ENCODE data around the gene MAST4. TPM values are rescaled to one million over a fixed set of nuclear protein-coding genes. Genes with fewer than 3 reads are reported as not detected.

MAST4 gene
- total RNA-seq, 2 donors from 2014 or later, result 9.5 to 20.8 TPM

GRCh38 chr5:66793049-66793448 is 196.9 kb downstream of the MAST4 start:
- H3K27ac ChIP-seq, result no peak overlapping the region
- H3K27me3 ChIP-seq, result no peaks in the 10 kb centered on the region
- intact Hi-C loops (cut with DNase I), result no loop called here
- H3K4me1 ChIP-seq, result no peaks in the 10 kb centered on the region
- H3K4me3 ChIP-seq, result no peak overlapping the region
- no peak for DNase-seq
- no peak for TF ChIP-seq CTCF (IDR thresholded peaks at IDR 0.05)
- no peak overlapping the region for H3K9ac ChIP-seq (ENCODE audit: low read depth in 2 of 2, low read length in 2 of 2)
- H3K9me3 ChIP-seq, result no peaks in the 10 kb centered on the region
- no peaks in the 10 kb centered on the region for H3K36me3 ChIP-seq

- Histone ChIP-seq H3K4me1 (no peaks in the 10 kb centered on the region), H3K4me3 (no peak overlapping the region), H3K27me3 (no peaks in the 10 kb centered on the region), H3K9me3 (no peaks in the 10 kb centered on the region), H3K9ac (ENCODE audit: low read depth in 2 of 2, low read length in 2 of 2) (no peak overlapping the region), H3K27ac (no peak overlapping the region), H3K36me3 (no peaks in the 10 kb centered on the region)
- intact Hi-C loops (cut with DNase I), result no loop called here
- DNase-seq, result no peak
- TF ChIP-seq CTCF (IDR thresholded peaks at IDR 0.05), result no peak
These were observed 199.5 kb downstream of the MAST4 start for GRCh38 chr5:66795682-66796081.

GRCh38 chr5:66796305-66797292 is 200.4 kb downstream of the MAST4 start:
- no peak overlapping the region for H3K4me3 ChIP-seq
- TF ChIP-seq CTCF (IDR thresholded peaks at IDR 0.05), result no peak
- intact Hi-C loops (cut with DNase I), result no loop called here

GRCh38 chr5:66802941-66803340 is 206.7 kb downstream of the MAST4 start:
- H3K4me3 ChIP-seq, result no peak overlapping the region
- intact Hi-C loops (cut with DNase I), result no loop called here
- no peak for DNase-seq
- H3K36me3 ChIP-seq, result no peaks in the 10 kb centered on the region
- TF ChIP-seq CTCF (IDR thresholded peaks at IDR 0.05), result no peak
- no peaks in the 10 kb centered on the region for H3K9me3 ChIP-seq
- H3K4me1 ChIP-seq, result no peaks in the 10 kb centered on the region
- no peak overlapping the region for H3K27ac ChIP-seq
- no peak overlapping the region for H3K9ac ChIP-seq (ENCODE audit: low read depth in 2 of 2, low read length in 2 of 2)
- no peaks in the 10 kb centered on the region for H3K27me3 ChIP-seq

More at GRCh38 chr5:66796305-66797292, 200.4 kb downstream of the MAST4 start:
- Histone ChIP-seq H3K9ac (ENCODE audit: low read depth in 2 of 2, low read length in 2 of 2) (no peak overlapping the region), H3K27me3 (no peaks in the 10 kb centered on the region), H3K4me1 (no peaks in the 10 kb centered on the region), H3K9me3 (no peaks in the 10 kb centered on the region), H3K36me3 (no peaks in the 10 kb centered on the region), H3K27ac (no peak overlapping the region)
- DNase-seq, result no peak

GRCh38 chr5:66805514-66806430 is 209.6 kb downstream of the MAST4 start:
- intact Hi-C loops (cut with DNase I), result no loop called here
- Histone ChIP-seq H3K9me3 (no peaks in the 10 kb centered on the region), H3K9ac (ENCODE audit: low read depth in 2 of 2, low read length in 2 of 2) (no peak overlapping the region), H3K4me1 (no peaks in the 10 kb centered on the region), H3K36me3 (no peaks in the 10 kb centered on the region), H3K27ac (no peak overlapping the region), H3K27me3 (no peaks in the 10 kb centered on the region), H3K4me3 (no peak overlapping the region)
- no peak for DNase-seq
- TF ChIP-seq CTCF (IDR thresholded peaks at IDR 0.05), result no peak
